ENCODE results near the gene UBE2H. TPM values are rescaled to one million over a fixed set of nuclear protein-coding genes. Genes with fewer than 3 reads are reported as not detected.

The UBE2H gene
- total RNA-seq, 2 experiments from 2014 or later, result 52.1 to 52.5 TPM

GRCh38 chr7:129831424-129832058 lies 121.2 kb downstream of the UBE2H start:
- TF ChIP-seq, protein P1, sequence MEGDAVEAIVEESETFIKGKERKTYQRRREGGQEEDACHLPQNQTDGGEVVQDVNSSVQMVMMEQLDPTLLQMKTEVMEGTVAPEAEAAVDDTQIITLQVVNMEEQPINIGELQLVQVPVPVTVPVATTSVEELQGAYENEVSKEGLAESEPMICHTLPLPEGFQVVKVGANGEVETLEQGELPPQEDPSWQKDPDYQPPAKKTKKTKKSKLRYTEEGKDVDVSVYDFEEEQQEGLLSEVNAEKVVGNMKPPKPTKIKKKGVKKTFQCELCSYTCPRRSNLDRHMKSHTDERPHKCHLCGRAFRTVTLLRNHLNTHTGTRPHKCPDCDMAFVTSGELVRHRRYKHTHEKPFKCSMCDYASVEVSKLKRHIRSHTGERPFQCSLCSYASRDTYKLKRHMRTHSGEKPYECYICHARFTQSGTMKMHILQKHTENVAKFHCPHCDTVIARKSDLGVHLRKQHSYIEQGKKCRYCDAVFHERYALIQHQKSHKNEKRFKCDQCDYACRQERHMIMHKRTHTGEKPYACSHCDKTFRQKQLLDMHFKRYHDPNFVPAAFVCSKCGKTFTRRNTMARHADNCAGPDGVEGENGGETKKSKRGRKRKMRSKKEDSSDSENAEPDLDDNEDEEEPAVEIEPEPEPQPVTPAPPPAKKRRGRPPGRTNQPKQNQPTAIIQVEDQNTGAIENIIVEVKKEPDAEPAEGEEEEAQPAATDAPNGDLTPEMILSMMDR (IDR thresholded peaks at IDR 0.05), result no peak
- no peaks in the 10 kb centered on the region for H3K9me3 ChIP-seq (ENCODE audit: control insufficient read depth in 1 of 2, insufficient read depth in 1 of 2, low read length in 2 of 2)
- H3K4me3 ChIP-seq (ENCODE audit: low read length), result no peak overlapping the region
- intact Hi-C loops (cut with DNase I, micrococcal nuclease), result loop anchor here (2.0 kb wide), 1 partner anchor 179 kb away; no protein-coding TSS in a partner anchor
- H3K27ac Mint-ChIP-seq, result no peak overlapping the region
- H3K9me3 Mint-ChIP-seq, result no peaks in the 10 kb centered on the region
- no peak for ATAC-seq (ENCODE audit: poor library complexity)
- ChIA-PET POLR2A (no interaction called here), CTCF (no interaction called here)
- H3K27me3 Mint-ChIP-seq, result no peaks in the 10 kb centered on the region
- H3K36me3 Mint-ChIP-seq (ENCODE audit: low read depth), result peaks cover 39% of the 10 kb centered on the region
- no peak overlapping the region for H3K4me3 Mint-ChIP-seq
- H3K4me1 Mint-ChIP-seq (ENCODE audit: low read depth), result peaks cover 15% of the 10 kb centered on the region
- no peak overlapping the region for H3K27ac ChIP-seq (ENCODE audit: low read depth in 1 of 2, low read length in 2 of 2)
- H3K27me3 ChIP-seq (ENCODE audit: control insufficient read depth in 1 of 2, insufficient read depth in 2 of 2, low read length in 2 of 2), result no peaks in the 10 kb centered on the region
- peaks cover 34% of the 10 kb centered on the region for H3K36me3 ChIP-seq (ENCODE audit: insufficient read depth, low read length)
- no peak for DNase-seq
- H3K4me1 ChIP-seq (ENCODE audit: insufficient read depth, low read length), result peaks cover 12% of the 10 kb centered on the region

- H3K9me3 Mint-ChIP-seq, result no peaks in the 10 kb centered on the region
- no peaks in the 10 kb centered on the region for H3K9me3 ChIP-seq (ENCODE audit: control insufficient read depth in 1 of 2, insufficient read depth in 1 of 2, low read length in 2 of 2)
- TF ChIP-seq, protein P1 (IDR thresholded peaks at IDR 0.05), result no peak
- intact Hi-C loops (cut with DNase I, micrococcal nuclease), result loop anchor here (2.0 kb wide), 1 partner anchor 180 kb away; no protein-coding TSS in a partner anchor
- no peak for ATAC-seq (ENCODE audit: poor library complexity)
- DNase-seq, result no peak
- no peak overlapping the region for H3K4me3 ChIP-seq (ENCODE audit: low read length)
- no peaks in the 10 kb centered on the region for H3K27me3 ChIP-seq (ENCODE audit: control insufficient read depth in 1 of 2, insufficient read depth in 2 of 2, low read length in 2 of 2)
- peaks cover 33% of the 10 kb centered on the region for H3K36me3 Mint-ChIP-seq (ENCODE audit: low read depth)
- peaks cover 15% of the 10 kb centered on the region for H3K4me1 Mint-ChIP-seq (ENCODE audit: low read depth)
- H3K4me1 ChIP-seq (ENCODE audit: insufficient read depth, low read length), result peaks cover 15% of the 10 kb centered on the region
- peaks cover 29% of the 10 kb centered on the region for H3K36me3 ChIP-seq (ENCODE audit: insufficient read depth, low read length)
- H3K4me3 Mint-ChIP-seq, result no peak overlapping the region
- POLR2A ChIA-PET, result interaction anchor here (0.6 kb wide), 1 partner anchor 20 kb away, joined by 3 read pairs; no protein-coding TSS in a partner anchor
- no peak overlapping the region for H3K27ac ChIP-seq (ENCODE audit: low read depth in 1 of 2, low read length in 2 of 2)
- CTCF ChIA-PET, result interaction anchor here (0.9 to 2.1 kb wide), 2 partner anchors 180 to 184 kb away, joined by 3 to 5 read pairs; no protein-coding TSS in a partner anchor
- no peak overlapping the region for H3K27ac Mint-ChIP-seq
- H3K27me3 Mint-ChIP-seq, result no peaks in the 10 kb centered on the region
These were observed 121.8 kb downstream of the UBE2H start for GRCh38 chr7:129830949-129831348.

- H3K4me1 ChIP-seq (ENCODE audit: insufficient read depth, low read length), result peaks cover 23% of the 10 kb centered on the region
- no peaks in the 10 kb centered on the region for H3K27me3 Mint-ChIP-seq
- ChIA-PET CTCF (interaction anchor here (0.9 to 2.1 kb wide), 3 partner anchors 181 to 397 kb away, joined by 3 to 5 read pairs (median 3); no protein-coding TSS in a partner anchor), POLR2A (interaction anchor here (0.6 to 1.0 kb wide), 2 partner anchors 119 to 122 kb away, joined by 3 read pairs; no protein-coding TSS in a partner anchor)
- no peaks in the 10 kb centered on the region for H3K27me3 ChIP-seq (ENCODE audit: control insufficient read depth in 1 of 2, insufficient read depth in 2 of 2, low read length in 2 of 2)
- peaks cover 26% of the 10 kb centered on the region for H3K36me3 Mint-ChIP-seq (ENCODE audit: low read depth)
- no peak overlapping the region for H3K4me3 ChIP-seq (ENCODE audit: low read length)
- peak overlapping the region; percentile 22 for H3K27ac Mint-ChIP-seq
- peaks cover 21% of the 10 kb centered on the region for H3K4me1 Mint-ChIP-seq (ENCODE audit: low read depth)
- no peaks in the 10 kb centered on the region for H3K9me3 Mint-ChIP-seq
- DNase-seq, result peak; percentile 28 to 81 (median 46)
- ATAC-seq (ENCODE audit: poor library complexity), result peak; percentile 50
- TF ChIP-seq, protein P1 (IDR thresholded peaks at IDR 0.05), result peak; percentile 79
- H3K27ac ChIP-seq (ENCODE audit: low read depth in 1 of 2, low read length in 2 of 2), result no peak overlapping the region
- H3K36me3 ChIP-seq (ENCODE audit: insufficient read depth, low read length), result peaks cover 19% of the 10 kb centered on the region
- intact Hi-C loops (cut with DNase I, micrococcal nuclease), result loop anchor here (2.0 to 10.0 kb wide), 6 partner anchors 165 to 613 kb away; partner anchors contain the start of gene NRF1 (in 1 of the 2)
- peak overlapping the region; percentile 43 for H3K4me3 Mint-ChIP-seq
- H3K9me3 ChIP-seq (ENCODE audit: control insufficient read depth in 1 of 2, insufficient read depth in 1 of 2, low read length in 2 of 2), result no peaks in the 10 kb centered on the region
These were observed 122.8 kb downstream of the UBE2H start for GRCh38 chr7:129829737-129830631.

Data from CD4-positive, alpha-beta T cell (primary cell).